HG02642 (cell line): ENCODE data around the gene CYP2C18.
A peak's percentile ranks its signal among the peaks of the same experiment; 100 is the strongest.
"Not testable (repeated sequence)": the region's sequence is repeated elsewhere in the genome, so short reads cannot be mapped to it uniquely, and the experiment has no call there.

ENCODE experiments used
- ATAC-seq: cut with Tn5 transposase; IDR thresholded peaks from one replicate; pipeline ENCODE4 v1.9.1; 2021; ENCODE audit warnings: mild to moderate bottlenecking; ENCODE audit not compliant: unreplicated experiment, poor library complexity

CYP2C18 gene

DNA sequence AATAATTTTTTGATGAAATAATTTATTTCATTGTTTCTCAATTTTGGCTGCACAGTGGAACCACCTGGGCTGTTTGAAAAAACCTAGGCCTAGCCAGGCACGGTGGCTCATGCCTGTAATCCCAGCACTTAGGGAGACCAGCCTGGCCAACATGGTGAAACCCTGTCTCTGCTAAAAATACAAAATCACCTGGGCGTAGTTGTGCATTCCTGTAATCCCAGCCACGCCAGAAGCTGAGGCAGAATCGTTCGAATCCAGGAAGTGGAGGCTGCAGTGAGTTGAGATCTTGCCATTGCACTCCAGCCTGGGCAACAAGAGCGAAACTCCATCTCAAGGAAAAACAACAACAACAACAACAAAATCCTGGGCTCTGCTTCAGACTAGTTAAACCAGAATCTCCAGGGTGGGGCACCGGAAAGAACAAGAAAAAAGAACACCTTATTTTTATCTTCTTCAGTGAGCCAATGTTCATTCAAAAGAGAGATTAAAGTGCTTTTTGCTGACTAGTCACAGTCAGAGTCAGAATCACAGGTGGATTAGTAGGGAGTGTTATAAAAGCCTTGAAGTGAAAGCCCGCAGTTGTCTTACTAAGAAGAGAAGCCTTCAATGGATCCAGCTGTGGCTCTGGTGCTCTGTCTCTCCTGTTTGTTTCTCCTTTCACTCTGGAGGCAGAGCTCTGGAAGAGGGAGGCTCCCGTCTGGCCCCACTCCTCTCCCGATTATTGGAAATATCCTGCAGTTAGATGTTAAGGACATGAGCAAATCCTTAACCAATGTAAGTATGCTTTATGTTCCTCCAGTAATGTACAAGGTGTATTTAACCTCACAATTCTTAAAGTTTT lies at the start of gene CYP2C18:
Gene CYP2C18, plus strand, starts transcription at position 516 of the 841 bp plus-strand sequence. Its CDS starts 91 bp downstream, at position 607.
- ATAC-seq = no peak

GRCh38 chr10:94638097-94638496 lies 45.4 kb upstream of the CYP2C18 start:
- ATAC-seq = not testable (repeated sequence)

GRCh38 chr10:94639902-94640301 lies 43.6 kb upstream of the CYP2C18 start:
- no peak for ATAC-seq

DNA sequence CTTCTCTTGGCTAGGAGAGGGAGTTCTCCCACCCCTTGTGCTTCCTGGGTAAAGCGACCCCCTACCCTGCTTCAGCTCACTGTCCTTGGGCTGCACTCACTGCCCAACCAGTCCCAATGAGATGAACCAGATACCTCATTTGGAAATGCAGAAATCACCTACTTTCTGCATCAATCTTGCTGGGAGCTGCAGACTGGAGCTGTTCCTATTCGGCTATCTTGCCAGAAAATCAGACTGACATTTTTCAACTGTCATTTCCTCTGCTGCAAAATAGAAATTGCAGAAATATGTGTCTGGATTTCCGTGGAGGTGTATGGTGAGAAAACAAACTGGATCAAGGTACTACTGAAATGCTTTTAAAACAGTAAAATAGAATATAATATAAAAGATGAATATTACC lies 43.0 kb upstream of the CYP2C18 start:
- no peak for ATAC-seq

- no peak for ATAC-seq
Observed at GRCh38 chr10:94641480-94641879, 42.0 kb upstream of the CYP2C18 start.

DNA sequence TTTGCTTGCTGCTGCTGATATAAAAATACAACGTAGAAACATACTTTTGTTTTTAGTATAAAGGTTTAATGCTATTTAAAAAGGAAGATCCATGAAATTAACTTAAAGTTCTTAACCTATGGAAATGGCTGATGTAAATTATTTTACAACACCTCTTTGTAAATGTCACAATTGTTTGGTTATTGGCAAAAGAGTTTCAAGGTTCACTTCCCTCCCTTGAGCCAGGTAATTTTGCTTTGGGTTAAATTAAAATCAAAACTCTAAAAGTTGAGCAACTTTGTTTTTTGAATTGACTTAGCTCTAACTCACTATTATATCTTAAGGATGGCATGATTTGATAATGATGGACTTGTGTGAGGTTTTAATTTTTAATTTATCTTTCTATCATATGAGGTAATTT lies 39.2 kb upstream of the CYP2C18 start:
- ATAC-seq = no peak

DNA sequence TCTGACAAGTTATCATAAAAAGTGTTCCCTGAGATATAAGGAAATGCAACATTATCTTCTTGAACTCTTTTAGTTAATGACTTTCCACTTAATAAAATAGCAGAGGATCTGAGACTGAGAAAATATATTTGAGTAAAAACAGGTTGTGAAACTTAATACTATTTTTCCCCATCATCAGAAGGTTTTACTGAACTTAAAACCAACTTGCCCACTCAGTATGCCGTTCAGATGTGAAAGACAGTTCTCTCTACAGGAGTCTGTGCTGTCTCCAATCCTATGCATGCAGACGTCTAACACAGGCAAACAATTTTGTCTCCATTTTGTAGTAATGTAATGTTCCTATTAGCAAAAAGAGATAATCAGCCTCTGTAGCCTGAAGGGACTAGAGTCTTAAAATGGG lies 38.2 kb upstream of the CYP2C18 start:
- ATAC-seq = peak; percentile 76

DNA sequence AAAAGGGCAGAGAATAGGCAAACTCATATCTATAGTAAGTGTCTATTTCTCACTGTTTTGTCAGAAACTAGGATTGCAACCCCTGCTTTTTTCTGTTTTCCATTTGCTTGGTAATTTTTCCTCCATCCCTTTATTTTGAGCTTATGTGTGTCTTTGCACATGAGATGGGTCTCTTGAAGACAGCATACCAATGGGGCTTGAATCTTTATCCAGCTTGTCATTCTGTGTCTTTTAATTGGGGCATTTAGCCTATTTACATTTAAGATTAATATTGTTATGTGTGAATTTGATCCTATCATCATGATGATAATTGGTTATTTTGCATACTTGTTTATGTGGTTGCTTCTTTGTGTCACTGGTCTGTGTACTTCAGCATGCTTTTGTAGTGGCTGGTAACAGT lies 28.3 kb upstream of the CYP2C18 start:
- ATAC-seq = not testable (repeated sequence)

GRCh38 chr10:94663061-94663460 lies 20.5 kb upstream of the CYP2C18 start:
- ATAC-seq = not testable (repeated sequence)

- ATAC-seq = no peak
Observed at GRCh38 chr10:94666391-94667102, 17.0 kb upstream of the CYP2C18 start.

DNA sequence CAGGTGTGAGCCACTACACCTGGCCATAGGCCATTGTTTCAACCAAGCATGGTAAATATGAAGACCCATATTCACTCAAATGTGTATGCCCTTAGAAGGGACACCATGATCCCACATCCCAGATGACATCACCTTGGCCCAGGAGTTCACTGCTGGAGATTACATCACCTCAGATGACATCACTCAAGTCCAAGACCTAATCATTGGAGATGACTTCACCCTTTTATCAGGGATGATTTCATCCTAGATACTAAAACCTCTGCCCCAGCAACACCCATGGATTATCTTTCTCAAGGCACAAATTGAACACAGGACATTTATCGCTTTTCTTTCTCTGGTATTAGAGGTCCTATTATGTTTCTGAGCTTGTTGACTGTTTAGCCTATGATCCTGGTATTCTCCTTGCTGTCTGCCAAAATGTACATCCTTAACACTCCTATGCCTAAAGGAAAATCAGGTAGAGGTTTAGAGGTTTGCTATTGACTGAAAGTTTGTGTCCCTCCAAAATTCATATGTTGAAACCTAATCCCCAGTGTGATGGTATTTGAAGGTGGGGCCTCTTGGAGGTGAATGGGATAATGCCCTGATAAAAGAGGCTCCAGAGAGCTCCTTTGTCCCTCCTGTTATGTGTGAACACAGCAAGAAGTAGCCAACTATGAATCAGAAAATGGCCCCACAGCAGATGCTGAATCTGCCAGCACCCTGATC lies 9.8 kb upstream of the CYP2C18 start:
- ATAC-seq = no peak

DNA sequence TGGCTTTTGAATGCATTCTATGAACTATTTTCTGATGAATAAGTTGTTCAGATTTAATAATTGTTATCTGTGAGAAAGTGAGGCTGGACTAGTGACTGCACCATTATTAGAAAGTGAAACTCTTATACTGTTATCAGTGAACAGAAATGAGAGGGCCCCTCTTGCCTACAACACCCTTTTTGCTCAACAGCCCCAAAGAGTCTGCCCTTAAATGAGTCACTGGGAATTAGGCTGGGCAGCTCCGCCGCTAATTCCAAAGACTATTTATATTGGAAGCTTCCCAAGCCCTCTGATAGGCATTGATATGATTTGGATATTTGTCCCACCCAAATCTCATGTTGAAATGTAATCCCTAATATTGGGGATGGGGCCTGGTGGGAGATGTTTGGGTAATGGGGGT lies 7.0 kb upstream of the CYP2C18 start:
- ATAC-seq = no peak

DNA sequence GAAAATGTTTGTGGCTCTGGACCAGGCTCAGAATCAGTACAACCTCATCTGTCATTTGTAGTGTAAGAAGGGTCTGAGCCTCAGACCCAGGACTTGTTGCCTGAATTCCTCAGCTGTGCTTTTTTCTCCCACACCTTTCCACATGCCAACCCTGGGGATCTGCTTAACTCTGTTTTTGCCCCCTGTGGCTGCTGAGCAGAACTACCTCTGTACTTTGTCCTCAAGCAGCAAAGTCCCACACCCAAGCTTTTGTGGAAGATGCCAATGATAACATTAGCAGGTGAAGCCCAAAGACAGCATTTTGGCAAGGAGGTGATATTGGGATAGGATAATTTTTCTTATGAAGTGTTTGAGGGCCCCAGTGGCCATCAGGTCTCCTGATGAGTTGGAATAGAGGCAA lies 5.8 kb upstream of the CYP2C18 start:
- no peak for ATAC-seq

DNA sequence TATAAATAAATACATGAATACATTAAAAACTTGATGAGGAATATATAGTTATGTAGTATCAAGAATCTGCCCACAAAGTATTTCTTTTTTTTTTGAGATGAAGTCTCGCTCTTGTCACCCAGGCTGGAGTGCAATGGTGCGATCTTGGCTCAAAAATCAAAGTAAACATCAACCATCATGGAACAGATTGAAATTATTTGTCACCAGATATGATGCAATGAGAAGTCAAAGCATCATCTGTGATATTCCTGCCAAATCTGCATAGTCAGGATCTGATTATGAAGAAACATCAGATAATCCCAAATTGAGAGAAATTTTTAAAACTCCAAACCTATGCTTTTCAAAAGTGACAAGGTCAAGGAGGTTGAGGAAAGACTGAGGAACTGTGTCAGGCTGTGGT lies 5.1 kb upstream of the CYP2C18 start:
- no peak for ATAC-seq

DNA sequence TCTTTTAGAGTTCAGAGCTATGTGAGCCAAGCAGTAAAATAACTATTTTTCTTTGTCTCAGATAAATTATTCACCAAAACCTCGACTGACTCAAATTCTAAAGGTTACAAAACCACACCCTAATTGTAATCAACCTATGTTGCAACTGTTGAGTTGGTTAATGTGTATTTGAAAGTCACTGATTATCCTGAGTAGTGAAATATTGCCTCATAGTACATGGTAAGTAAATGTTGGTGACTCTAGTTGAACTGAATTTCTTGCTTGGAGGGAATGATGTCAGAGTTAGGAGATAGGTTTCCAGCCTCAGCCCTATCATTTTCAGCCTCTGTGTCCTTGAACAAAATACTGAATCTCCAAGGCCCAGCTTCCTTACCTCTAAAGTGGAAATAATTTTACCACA lies 3.0 kb upstream of the CYP2C18 start:
- no peak for ATAC-seq

- not testable (repeated sequence) for ATAC-seq
Observed at GRCh38 chr10:94682636-94683035, 893 bp upstream of the CYP2C18 start.

DNA sequence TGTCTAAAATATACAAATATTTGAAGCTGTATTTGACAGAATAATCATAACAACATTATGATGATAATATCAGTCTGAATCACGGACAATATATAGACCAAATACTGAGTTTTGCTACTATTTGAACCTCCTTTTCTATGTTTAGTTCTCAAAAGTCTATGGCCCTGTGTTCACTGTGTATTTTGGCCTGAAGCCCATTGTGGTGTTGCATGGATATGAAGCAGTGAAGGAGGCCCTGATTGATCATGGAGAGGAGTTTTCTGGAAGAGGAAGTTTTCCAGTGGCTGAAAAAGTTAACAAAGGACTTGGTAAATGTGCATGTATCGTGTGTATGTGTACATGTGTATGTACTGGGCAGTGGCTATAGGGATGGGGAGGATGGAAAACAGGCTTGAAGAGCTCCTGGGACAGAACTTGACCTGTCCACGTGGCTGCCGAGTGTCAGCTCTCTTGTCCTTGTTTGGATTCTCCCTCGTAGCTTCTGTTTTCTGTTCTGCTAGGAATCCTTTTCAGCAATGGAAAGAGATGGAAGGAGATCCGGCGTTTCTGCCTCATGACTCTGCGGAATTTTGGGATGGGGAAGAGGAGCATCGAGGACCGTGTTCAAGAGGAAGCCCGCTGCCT lies 4.2 kb downstream of the CYP2C18 start:
- no peak for ATAC-seq

- ATAC-seq = no peak
Observed at GRCh38 chr10:94706089-94706488, 22.6 kb downstream of the CYP2C18 start.

- no peak for ATAC-seq
Observed at GRCh38 chr10:94710578-94710977, 27.0 kb downstream of the CYP2C18 start.

GRCh38 chr10:94725871-94726270 lies 42.3 kb downstream of the CYP2C18 start:
- ATAC-seq = no peak

DNA sequence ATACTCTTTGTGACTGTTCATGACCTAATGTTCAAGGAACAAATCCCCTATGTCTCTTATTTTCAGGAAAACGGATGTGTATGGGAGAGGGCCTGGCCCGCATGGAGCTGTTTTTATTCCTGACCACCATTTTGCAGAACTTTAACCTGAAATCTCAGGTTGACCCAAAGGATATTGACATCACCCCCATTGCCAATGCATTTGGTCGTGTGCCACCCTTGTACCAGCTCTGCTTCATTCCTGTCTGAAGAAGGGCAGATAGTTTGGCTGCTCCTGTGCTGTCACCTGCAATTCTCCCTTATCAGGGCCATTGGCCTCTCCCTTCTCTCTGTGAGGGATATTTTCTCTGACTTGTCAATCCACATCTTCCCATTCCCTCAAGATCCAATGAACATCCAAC lies 51.7 kb downstream of the CYP2C18 start:
- no peak for ATAC-seq
